BLaER1 (cell line): Measurements from ENCODE around the gene SLC66A2.
"Not testable (repeated sequence)": the region's sequence is repeated elsewhere in the genome, so short reads cannot be mapped to it uniquely, and the experiment has no call there.

Experiments used
- H3K27ac ChIP-seq: shearing (Covaris generic); formaldehyde crosslinking; 2 replicates; pipeline ENCODE4 v1.8.1; 2022
- H3K27me3 ChIP-seq: shearing (Covaris generic); formaldehyde crosslinking; 2 replicates; pipeline ENCODE4 v1.8.1; 2022
- H3K36me3 ChIP-seq: shearing (Covaris generic); formaldehyde crosslinking; 2 replicates; pipeline ENCODE4 v1.8.1; 2022
- H3K4me1 ChIP-seq: shearing (Covaris generic); formaldehyde crosslinking; 2 replicates; pipeline ENCODE4 v1.8.1; 2022
- H3K4me2 ChIP-seq: shearing (Covaris generic); formaldehyde crosslinking; 2 replicates; pipeline ENCODE4 v1.8.1; 2022
- H3K4me3 ChIP-seq: shearing (Covaris generic); formaldehyde crosslinking; 2 replicates; pipeline ENCODE4 v1.8.1; 2022
- H3K9ac ChIP-seq: shearing (Covaris generic); formaldehyde crosslinking; 2 replicates; pipeline ENCODE4 v1.8.1; 2022
- H3K9me3 ChIP-seq: shearing (Covaris generic); formaldehyde crosslinking; 2 replicates; pipeline ENCODE4 v1.8.1; 2022
- H4K20me1 ChIP-seq: shearing (Covaris generic); formaldehyde crosslinking; 2 replicates; pipeline ENCODE4 v1.8.1; 2022
- Cebpa-rat ChIP-seq: shearing (Covaris generic); IDR thresholded peaks from 2 replicates; pipeline ENCODE4 v1.8.1; 2022

Gene SLC66A2

DNA sequence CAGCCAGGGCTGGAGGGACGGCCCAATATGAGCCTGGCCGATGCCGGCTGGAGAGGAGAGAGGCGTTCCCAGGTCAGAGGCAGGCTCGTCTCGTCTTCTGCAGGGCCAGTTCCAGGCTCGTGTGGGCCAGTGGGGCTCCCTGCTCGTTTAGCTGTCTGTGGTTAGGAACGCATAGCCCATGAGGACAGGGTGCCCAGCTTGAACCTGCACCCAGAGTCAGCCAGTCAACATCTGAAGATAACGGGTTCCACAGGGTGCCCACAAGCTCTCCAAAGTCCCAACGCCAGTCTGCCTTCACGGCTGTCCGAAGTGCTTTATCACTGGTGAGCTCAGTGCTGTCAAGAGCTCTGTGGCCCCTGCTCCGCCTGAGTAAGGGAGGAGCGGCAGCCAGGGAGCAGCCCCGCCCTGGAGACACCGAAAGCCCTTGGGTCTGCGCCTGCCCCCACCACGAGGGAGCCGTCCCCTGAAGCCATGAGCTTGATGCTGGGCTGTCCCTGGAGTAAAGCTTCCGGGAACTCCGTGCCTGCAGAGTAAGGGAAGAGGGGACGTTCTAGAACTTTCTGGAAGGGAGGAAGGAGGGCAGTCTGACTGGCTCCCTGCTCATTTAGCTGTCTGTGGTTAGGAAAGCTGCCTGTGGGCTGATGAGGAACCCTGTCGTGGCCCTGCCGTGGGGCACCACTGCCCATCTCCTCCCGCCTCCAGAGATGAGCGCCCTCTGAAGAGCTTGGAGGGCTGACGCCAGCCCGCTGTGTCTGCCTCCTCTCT lies 10.3 kb upstream of the SLC66A2 start:
- no peak for TF ChIP-seq Cebpa-rat
- Histone ChIP-seq H3K4me1 (peaks cover 40% of the 10 kb centered on the region), H3K27me3 (no peaks in the 10 kb centered on the region), H3K9me3 (no peaks in the 10 kb centered on the region), H3K4me3 (no peak overlapping the region), H4K20me1 (peaks cover 30% of the 10 kb centered on the region), H3K9ac (no peak overlapping the region), H3K27ac (no peak overlapping the region), H3K4me2 (peak overlapping the region; percentile 7; the same call in 1 of the 2 replicates), H3K36me3 (no peaks in the 10 kb centered on the region)

DNA sequence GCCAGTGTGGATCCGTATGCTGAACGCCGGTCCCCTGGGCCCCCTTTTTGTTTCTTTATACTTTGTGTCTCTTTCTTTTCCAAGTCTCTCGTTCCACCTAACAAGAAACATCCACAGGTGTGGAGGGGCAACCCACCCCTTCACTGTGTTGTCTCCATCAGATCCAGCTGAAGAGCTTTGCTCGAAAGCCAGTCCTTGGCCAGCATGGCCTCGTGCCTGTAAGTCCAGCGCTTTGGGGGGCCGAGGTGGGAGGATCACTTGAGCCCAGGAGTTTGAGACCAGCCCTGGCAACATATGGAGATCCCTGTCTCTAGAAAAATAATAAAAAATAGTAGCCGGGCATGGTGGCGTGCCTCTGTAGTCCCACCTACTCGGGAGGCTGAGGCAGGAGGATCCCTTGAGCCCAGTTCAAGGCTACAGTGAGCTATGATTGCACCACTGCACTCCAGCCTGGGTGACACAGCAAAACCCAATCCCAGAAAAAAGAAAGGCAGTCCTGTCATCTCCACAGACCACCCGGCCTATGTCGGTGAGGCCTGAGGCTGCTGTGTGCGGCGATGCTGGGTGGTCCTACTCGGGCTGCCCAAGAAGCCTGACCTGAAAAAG lies 9.6 kb upstream of the SLC66A2 start:
- Histone ChIP-seq H3K4me3 (no peak overlapping the region), H3K9me3 (no peaks in the 10 kb centered on the region), H3K4me2 (no peak overlapping the region), H3K4me1 (peaks cover 40% of the 10 kb centered on the region), H3K9ac (no peak overlapping the region), H3K27me3 (no peaks in the 10 kb centered on the region), H3K27ac (no peak overlapping the region), H4K20me1 (peaks cover 28% of the 10 kb centered on the region), H3K36me3 (no peaks in the 10 kb centered on the region)
- no peak for TF ChIP-seq Cebpa-rat

DNA sequence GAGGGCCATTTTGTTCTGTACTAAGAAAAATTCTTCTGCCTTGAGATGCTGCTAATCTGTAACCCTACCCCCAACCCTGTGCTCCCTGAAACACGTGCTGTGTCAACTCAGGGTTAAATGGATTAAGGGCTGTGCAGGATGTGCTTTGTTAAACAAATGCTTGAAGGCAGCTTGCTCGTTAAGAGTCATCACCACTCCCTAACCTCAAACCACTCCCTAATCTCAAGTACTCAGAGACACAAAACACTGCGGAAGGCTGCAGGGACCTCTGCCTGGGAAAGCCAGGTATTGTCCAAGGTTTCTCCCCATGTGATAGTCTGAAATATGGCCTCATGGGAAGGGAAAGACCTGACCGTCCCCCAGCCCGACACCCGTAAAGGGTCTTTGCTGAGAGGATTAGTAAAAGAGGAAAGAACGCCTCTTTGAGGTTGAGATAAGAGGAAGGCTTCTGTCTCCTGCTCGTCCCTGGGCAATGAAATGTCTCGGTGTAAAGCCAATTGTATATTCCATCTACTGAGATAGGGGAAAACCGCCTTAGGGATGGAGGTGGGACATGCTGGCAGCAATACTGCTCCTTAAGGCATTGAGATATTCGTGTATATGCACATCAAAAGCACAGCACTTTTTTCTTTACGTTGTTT lies 8.8 kb upstream of the SLC66A2 start:
- not testable (repeated sequence) for H3K36me3 ChIP-seq, H3K9ac ChIP-seq, H3K9me3 ChIP-seq, H3K4me2 ChIP-seq, H3K27ac ChIP-seq, H3K4me3 ChIP-seq, H3K27me3 ChIP-seq
- H3K4me1 ChIP-seq, result peaks cover 36% of the 10 kb centered on the region
- H4K20me1 ChIP-seq, result peaks cover 23% of the 10 kb centered on the region

DNA sequence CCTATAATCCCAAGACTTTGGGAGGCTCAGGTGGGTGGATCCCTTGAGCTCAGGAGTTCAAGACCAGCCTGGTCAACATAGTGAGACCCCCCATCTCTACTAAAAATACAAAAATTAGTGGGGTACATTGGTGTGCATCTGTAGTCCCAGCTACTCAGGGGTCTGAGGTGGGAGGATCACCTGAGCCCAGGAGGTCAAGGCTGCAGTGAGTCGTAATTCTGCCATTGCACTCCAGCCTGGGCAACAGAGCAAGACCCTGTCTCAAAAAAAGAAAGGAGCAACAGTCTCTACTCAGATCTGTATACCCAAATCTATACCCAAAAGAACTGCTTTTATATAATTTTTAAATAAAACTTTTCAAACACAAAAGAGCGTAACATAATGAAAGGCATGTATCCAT lies 7.5 kb upstream of the SLC66A2 start:
- TF ChIP-seq Cebpa-rat, result no peak
- Histone ChIP-seq H3K4me2 (no peak overlapping the region), H3K9ac (no peak overlapping the region), H3K27ac (no peak overlapping the region), H3K27me3 (no peaks in the 10 kb centered on the region), H4K20me1 (peaks cover 13% of the 10 kb centered on the region), H3K4me3 (no peak overlapping the region), H3K4me1 (peaks cover 23% of the 10 kb centered on the region), H3K36me3 (no peaks in the 10 kb centered on the region), H3K9me3 (no peaks in the 10 kb centered on the region)

- Histone ChIP-seq H3K27ac (no peak overlapping the region), H3K4me2 (no peak overlapping the region), H3K9me3 (no peaks in the 10 kb centered on the region), H3K4me3 (no peak overlapping the region), H3K27me3 (no peaks in the 10 kb centered on the region), H4K20me1 (no peaks in the 10 kb centered on the region), H3K36me3 (no peaks in the 10 kb centered on the region), H3K4me1 (0 out of 2 replicates have a peak, but pooled peaks cover 3% of the 10 kb centered on the region), H3K9ac (no peak overlapping the region)
- TF ChIP-seq Cebpa-rat, result no peak
These were observed 4.8 kb upstream of the SLC66A2 start for GRCh38 chr18:79956276-79956675.

DNA sequence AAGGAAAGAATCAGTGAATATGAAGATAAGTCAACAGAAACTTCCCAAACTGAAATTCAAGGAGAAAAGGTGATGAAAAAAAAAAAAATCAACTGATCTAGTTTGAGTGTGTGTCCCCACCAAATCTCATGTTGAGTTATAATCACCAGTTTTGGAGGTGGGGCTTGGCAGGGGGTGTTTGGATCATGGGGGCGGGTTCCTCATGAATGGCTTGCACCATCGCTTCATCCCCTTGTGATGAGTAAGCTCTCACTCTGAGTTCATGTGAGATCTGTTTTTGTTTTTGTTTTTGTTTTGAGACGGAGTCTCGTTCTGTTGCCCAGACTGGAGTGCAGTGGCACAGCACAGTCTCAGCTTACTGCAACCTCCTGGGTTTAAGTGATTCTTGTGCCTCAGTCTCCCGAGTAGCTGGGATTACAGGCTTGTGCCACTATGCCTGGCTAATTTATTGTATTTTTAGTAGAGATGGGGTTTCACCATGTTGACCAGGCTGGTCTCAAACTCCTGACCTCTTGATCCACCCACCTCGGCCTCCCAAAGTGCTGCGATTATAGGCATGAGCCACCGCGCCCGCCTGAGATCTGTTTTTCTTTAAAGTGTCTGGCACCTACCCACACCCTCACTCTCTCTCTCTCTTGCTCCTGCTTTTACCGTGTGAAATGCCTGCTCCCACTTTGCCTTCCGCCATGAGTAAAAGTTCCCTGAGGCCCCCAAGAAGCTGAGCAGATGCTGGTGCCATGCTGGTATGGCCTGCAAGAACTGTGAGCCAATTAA lies 4.0 kb upstream of the SLC66A2 start:
- Histone ChIP-seq H3K27me3 (no peaks in the 10 kb centered on the region), H3K36me3 (no peaks in the 10 kb centered on the region)

DNA sequence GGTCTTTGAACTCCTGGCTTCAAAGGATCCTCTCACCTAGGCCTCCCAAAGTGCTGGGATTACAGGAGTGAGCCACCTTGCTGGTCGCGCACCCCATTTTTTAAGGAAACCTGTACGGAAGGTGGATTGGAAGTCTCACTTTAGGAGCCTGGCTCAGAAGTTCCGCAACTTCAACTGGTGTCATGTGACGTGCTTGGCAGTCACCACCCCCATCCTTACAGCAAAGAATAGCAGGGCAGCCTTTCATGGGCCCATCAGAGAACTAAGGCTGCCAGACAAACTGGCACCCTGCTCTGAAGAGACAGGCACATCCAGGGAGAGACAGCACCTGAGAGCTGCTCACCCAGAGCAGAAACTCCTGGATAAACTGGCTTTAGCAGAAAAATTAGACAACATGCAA lies 3.3 kb upstream of the SLC66A2 start:
- no peaks in the 10 kb centered on the region for H3K27me3 ChIP-seq
- no peaks in the 10 kb centered on the region for H3K9me3 ChIP-seq
- no peak for TF ChIP-seq Cebpa-rat
- no peak overlapping the region for H3K27ac ChIP-seq
- H3K36me3 ChIP-seq, result no peaks in the 10 kb centered on the region
- no peak overlapping the region for H3K4me3 ChIP-seq
- no peak overlapping the region for H3K4me2 ChIP-seq
- peaks cover 13% of the 10 kb centered on the region for H4K20me1 ChIP-seq
- H3K4me1 ChIP-seq, result peaks cover 10% of the 10 kb centered on the region
- H3K9ac ChIP-seq, result no peak overlapping the region

More for the DNA sequence above, 4.0 kb upstream of the SLC66A2 start:
- TF ChIP-seq Cebpa-rat, result no peak
- no peak overlapping the region for H3K27ac ChIP-seq
- H3K4me2 ChIP-seq, result no peak overlapping the region
- H3K4me1 ChIP-seq, result peaks cover 4% of the 10 kb centered on the region; the same call in 1 of the 2 replicates
- no peaks in the 10 kb centered on the region for H3K9me3 ChIP-seq
- no peak overlapping the region for H3K4me3 ChIP-seq
- no peak overlapping the region for H3K9ac ChIP-seq
- peaks cover 6% of the 10 kb centered on the region for H4K20me1 ChIP-seq

DNA sequence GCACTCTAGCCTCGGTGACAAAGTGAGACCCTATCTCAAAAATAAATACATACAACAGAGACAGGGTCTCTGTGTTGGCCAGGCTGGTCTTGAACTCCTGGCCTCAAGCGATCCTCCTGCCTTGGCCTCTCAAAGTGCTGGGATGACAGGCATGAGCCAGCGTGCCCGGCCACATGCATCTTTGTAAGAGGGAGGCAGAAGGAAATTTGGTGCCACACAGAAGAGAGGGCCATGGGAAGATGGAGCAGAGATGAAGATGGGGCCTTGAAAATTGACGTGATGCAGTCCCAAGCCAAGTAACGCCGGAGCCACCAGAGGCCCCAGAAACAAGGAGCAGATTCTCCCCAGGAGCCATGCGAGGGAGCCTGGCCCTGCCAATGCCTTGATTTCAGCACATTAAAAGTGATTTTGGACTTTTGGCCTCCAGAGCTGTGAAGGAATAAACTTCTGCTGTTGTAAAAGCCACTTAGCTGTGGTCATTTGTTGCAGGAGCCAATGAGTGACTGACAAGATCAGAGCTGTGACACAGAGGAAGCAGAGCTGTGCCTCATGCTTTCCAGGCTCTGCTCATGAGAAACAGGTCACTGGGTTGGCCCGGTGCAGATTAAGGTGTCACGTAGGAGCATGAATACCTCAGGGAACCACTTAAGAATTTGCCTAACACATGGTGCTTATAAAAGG lies 2.7 kb upstream of the SLC66A2 start:
- Histone ChIP-seq H3K9me3 (no peaks in the 10 kb centered on the region), H3K9ac (no peak overlapping the region), H3K27me3 (no peaks in the 10 kb centered on the region), H3K4me2 (no peak overlapping the region), H4K20me1 (peaks cover 20% of the 10 kb centered on the region), H3K4me3 (no peak overlapping the region), H3K36me3 (peaks cover 3% of the 10 kb centered on the region), H3K27ac (no peak overlapping the region), H3K4me1 (peaks cover 17% of the 10 kb centered on the region)
- no peak for TF ChIP-seq Cebpa-rat

DNA sequence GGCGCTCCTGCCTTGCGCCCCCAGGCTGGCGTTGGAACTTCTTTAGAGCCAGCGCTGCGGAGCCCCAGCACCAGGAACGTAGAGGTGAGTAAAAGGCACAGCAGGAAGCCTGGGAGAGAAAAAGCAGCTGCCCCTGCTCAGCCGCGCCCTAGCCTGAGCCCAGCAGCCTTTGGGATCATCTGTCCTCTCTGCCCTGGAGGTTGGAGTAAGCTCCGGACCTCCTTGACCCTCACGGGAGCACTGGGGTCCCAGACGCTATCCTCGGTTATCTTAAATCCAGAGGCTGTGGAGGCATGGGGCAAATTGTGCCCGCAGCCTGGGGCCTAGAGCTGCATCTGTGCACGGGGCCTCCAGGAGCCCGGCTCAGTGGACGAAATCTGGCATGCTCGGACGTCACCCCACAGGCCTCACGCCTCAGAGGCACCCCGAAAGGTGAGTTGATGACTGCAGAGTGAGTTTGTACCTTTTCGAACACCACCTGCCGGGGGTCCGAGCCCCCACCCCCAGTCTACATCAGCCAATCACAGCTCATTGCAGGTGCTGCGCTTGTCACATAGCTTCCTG lies 1.6 kb upstream of the SLC66A2 start:
- H3K4me3 ChIP-seq, result no peak overlapping the region
- H3K4me1 ChIP-seq, result peaks cover 27% of the 10 kb centered on the region
- H3K36me3 ChIP-seq, result peaks cover 13% of the 10 kb centered on the region
- no peak overlapping the region for H3K4me2 ChIP-seq
- H3K9me3 ChIP-seq, result no peaks in the 10 kb centered on the region
- H3K27me3 ChIP-seq, result no peaks in the 10 kb centered on the region
- H3K27ac ChIP-seq, result no peak overlapping the region
- TF ChIP-seq Cebpa-rat, result no peak
- H4K20me1 ChIP-seq, result peaks cover 30% of the 10 kb centered on the region
- no peak overlapping the region for H3K9ac ChIP-seq
